GM18519 (cell line): ENCODE measurements around the gene AQP2.

Experiments
- ATAC-seq: cut with Tn5 transposase; IDR thresholded peaks from one replicate; pipeline ENCODE4 v1.9.1; 2021; ENCODE audit warnings: mild to moderate bottlenecking, moderate library complexity; ENCODE audit not compliant: unreplicated experiment, low FRiP score

The AQP2 gene, protein sequence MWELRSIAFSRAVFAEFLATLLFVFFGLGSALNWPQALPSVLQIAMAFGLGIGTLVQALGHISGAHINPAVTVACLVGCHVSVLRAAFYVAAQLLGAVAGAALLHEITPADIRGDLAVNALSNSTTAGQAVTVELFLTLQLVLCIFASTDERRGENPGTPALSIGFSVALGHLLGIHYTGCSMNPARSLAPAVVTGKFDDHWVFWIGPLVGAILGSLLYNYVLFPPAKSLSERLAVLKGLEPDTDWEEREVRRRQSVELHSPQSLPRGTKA

DNA sequence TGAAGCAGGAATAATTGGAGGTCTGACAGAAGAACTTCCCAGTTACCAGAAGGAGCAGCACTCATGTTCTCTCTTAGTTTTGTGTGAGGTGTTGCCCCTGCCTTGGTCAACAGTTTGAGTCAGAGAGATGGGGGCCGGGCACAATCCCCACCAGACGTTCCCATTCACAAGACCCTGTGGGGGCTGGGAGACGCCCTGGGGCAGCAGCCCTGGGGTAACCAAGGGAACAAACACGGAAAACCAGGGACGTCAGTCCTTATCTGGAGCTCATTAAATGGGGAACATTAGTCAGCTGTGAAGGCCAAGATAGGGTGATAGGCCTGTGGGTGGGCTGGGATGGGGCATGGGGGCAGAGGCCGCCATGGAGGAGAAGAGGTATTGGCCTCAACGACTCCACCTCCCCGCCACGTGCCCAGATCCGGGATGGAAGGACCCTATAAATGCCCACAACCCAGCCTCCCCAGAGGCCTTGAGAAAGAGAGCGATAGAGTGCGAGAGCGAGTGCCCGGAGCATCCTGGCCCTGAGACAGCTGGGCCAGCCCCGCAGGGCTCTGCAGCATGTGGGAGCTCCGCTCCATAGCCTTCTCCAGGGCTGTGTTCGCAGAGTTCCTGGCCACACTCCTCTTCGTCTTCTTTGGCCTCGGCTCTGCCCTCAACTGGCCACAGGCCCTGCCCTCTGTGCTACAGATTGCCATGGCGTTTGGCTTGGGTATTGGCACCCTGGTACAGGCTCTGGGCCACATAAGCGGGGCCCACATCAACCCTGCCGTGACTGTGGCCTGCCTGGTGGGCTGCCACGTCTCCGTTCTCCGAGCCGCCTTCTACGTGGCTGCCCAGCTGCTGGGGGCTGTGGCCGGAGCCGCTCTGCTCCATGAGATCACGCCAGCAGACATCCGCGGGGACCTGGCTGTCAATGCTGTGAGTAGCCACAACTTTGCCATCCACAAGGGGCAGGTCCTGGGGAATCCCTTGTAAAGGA, at the start of gene AQP2:
Gene AQP2, plus strand, starts transcription at position 465 of the 979 bp plus-strand sequence. Its CDS starts 94 bp downstream, at position 559.
- no peak for ATAC-seq

DNA sequence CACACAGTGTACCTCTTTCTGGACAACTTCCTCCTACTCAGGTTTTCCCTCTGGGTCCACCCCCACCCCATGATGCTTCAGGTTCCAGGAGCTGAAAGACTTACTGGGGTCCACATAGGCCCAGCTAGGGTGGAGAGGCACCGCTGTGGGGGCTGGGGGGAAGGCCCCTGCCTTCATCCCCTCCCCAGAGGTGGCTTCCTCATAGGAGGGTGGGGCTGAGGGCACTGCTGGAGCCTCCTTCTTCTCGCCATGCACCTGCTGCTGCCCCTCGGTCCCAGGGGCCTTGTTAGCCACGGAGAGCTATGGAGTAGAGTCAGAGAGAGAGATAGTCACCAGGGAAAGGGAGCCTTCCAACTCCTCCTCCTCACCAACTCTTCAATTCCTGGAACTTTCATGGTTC, 49.5 kb upstream of the AQP2 start:
- ATAC-seq: no peak

DNA sequence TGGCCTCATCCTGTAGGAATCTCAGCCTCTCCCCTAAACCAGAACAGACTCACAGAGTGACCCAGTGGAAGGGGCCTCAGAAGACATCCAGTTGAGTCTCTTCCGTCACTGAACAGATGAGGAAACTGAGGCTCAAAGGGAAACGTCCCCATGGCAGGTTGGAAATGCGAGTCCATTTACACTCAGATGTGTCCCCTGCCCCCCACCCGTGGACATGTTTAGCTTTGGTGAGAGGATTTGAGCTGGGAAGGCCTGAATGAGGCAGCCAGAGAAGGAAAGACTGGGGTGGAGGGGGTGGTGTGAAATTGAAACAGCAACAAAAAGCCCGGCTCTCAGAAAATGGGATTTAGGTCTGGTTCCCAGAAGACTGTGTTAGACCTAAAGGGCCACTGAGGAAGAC, 48.6 kb upstream of the AQP2 start:
- ATAC-seq: no peak

DNA sequence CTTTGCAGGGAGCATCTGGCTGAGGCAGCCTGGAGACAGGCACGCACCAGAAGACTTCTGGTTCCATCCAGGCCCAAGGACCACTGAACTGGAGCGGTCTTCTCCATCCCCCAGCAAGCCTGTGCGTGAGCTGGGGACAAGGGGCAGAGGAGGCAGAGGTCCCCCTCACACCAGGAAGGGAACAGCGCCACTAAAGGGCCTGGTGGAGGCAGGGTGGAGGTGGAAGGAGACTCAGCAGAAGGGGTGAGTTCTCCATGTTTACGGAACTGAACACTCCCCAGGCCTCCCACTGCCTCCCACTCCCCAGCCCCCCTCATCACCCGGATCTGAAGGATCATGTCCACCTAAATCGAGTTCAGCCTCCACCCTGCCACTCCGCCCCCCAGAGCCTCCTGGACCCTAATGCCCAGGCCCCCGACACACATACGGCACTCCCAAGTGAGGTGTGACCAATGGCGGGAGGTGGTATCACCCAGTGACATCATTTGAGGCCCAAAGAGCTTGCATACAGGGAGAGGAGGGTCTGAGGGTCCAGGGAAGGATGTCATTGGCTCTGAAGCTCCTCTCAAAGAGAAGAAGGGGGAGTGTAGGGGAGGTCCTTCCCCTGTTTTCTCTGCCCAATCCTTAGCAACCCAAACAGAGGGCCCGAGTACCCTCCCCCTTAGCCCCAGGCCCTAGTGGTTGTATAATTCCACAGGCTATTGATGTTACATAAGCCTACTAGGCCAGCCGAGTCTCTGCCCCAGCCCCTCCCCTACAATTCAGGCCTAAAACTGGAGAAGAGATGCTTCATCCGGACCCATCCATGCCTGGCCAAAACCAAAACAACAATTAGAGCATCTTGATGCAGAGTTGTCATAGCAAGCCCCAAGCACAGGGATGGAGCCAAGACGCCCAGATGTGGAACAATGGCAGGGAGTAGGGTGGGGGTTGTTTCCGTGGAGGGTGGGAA, 47.9 kb upstream of the AQP2 start:
- ATAC-seq: no peak

DNA sequence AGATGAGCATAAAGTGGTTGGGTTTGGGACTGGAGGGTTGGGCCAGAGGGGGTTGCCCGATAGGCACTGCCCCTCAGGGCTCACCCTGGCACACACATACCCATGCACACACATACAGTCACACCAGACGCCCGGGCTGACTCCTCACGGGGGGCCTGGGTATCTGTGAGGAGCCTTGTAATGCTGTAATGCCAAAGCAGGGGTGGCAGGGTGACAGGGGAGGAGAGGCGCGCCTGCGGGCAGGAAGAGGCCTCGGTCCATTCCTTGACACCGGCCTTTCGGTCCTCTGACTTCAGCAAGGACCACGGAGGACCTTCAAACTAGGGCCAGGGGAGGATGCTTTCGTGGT, 47.2 kb upstream of the AQP2 start:
- no peak for ATAC-seq

DNA sequence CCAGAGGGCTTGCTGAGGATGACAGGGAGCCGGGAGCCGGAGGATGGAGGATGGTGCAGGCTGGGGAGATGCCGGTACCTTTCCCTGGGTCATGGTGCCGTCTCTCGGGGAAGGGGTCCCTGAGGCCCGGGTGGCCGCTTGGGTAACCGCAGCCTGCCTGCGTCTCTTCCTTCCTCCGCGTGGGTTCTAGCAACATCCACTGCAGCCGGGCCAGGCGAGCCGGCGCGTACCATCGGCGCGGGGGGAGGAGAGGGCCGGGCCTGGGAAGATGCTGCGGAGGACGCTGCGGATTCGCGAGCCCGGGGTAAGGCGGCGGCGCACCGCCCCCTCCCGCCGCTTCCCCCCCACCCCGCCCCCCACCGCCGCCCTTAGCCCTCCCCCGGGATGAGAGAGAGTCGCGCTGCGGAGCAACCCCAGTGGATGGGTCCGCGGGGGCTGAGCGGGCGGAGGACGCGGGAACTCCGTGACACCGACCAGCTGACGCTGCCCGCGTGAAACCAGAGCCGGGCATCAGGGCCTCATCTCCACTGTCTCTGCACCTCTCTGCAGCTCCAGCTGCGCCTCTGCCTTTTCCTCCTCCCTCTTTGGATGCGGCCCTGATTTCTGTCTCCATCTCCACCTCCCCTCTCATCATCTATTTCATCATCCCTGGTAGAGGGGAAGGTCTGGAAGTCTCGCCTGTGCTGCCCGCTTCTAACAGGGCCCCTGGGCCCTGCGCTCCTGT, 46.7 kb upstream of the AQP2 start, which contains the start of gene FAIM2:
Gene FAIM2, minus strand, starts transcription at position 201 of the 724 bp plus-strand sequence. Its CDS starts 108 bp downstream, at position 93.
- ATAC-seq: no peak

DNA sequence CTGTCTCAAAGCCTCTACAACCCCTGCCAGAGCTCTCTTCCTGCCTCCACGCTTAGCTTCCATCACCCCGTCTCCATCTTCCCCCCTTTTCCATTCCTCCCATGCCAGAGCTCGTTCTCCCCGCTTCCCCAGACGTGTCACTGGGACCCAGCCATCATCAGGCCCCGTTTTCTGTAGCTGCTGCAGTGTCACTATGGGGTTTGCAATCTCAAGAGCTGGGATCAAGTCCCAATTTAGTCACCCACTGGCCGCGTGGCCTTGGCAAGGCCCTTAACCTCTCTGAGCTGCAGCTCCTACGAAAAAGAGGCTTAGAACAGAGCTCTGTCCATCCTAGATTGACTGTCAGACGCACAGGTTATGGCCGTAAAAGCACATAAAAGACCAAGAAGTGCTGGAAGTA, 45.9 kb upstream of the AQP2 start:
- ATAC-seq: no peak

DNA sequence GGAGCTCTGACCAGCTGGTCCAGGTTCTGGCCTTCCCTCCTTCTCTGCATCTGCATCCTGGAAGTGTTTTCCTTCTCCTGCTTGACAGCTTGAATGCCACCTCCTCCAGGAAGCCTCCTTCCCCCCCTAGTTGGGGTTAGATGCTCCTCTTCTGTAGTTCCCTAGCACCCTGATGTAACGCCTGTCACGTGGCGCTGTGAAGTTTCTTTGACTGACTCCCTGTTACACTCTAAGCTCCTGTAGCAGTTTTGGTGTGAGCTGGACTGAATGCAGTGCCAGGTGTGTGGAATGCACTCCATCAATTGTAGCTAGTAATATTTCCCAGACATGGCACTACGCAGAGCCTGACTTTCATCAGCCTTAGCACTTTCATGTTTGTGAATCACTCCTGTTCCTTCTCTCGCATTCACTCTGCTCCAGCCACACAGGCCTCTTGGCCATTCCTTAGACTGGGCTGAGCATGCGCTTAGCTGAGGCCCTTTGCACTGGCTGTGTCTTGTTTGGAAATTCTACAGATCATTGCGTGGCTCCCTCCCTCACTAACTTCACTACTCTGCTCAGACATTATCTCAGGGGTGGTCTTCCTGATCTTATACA, 44.7 kb upstream of the AQP2 start:
- ATAC-seq: no peak

DNA sequence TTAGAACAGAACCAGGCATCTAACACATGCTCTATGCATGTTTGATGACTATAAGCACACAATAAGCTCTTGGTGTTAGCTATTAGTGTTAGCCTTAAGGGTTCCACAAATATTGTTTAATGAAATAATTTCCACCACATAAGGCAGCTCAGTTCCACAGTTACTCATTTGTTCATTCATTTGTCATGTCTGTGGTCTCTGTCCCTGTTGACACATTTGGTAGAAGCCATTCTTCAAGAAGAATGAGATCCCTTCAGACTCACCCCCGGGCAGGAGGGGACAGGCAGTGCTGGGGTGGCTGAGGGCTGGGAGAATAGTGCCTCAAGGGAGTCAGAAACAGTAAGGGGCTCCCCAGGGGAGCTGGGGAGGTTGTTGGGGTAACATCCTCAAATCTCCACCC, 43.2 kb upstream of the AQP2 start:
- ATAC-seq: no peak

DNA sequence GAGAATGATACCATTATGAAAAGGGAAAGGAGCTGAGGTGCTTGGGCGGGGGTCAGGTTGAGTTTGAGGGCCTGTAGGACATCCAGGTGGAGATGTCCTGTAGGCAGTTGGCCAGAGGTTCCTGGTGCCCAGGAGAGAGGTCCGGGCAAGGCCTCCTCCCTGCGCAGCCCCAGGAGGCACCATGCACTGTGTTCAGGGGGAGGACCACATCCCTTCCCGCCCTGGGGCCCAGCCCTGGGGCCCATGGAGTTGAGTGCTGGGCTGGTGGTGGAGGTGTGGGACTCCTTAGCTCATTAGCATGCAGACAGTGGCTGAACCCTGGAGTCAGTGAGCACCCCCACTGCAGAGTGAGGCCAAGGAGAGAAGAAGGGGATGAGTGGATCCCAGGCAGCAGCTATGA, 41.2 kb upstream of the AQP2 start:
- ATAC-seq: no peak

DNA sequence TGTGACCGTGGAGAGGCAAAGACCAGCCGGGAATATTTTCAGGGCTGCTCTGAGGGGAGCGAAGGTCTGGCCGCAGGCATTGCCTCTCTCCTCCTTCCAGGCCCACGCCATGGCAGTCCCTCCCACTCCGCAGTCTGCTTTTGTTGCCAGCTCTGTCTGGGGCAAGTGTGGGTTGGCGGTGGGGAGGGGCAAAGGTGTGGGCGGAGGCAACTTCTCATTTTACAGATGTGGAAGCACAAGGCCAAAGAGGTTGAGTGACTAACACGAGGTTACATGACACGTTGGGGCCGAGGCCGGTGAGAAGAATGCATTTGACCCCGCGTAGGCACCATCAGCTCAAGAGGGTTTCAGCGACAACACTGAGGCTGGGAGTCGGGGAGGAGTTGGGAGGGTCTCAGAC, 40.7 kb upstream of the AQP2 start:
- no peak for ATAC-seq

DNA sequence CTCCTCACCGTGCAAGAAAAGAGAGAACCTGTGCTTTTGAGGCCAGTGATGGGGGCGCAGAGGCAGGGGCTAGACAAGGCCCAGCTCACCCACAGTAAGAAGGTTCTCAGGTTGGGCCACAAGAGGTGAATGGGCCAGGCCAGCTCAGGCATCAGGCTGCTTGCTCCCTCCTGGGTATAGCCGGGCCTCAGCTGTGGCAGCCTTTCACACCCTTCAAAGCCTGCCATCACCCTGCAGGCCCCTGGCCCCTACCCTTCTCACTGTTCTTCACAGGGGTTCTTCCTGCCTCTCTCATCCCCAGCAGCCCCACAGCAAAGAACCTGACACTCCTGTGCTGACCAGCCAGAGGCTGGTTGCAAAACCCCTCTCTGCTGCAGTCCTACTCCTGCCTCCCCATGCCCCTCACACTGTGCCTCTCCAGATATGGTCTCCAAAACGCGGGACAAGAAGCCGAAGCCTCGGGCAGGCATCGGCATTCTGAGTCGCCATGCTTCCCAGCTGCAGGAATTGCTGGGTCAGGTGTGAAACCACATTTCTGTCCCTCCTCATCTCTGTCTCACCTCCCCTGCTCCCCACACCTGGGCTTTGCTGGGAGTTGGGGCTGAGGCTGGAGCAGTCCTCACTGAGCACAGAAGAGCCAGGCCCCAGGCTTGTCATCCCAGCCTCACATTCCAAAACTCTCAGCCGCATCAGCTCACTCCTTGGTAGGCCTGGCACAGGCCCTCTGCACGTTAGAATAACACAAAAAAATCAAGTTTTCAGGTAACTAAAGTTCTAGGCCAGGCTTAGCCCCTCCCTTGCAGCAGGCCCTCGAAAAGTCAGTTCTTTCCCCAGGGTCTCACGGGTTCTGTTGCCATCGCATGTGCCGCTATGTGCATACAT, 40.0 kb upstream of the AQP2 start:
- no peak for ATAC-seq

DNA sequence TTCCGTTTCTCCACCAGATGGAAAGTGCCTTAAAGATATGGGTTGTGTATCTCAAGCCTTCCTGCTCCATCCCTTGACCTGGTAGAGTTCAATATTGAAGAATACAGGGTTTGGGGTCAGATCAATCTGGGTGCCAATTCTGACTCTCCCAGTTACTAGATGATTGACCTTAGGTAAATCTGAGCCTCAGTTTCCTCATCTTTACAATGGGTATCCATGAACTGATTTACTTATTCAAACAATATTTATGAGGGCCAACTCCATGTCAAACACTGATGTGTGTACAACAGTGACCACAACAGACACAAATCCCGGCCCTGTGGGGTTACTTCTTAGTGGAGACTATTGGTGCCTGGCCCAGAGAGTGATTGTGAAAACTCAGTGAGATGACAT, 39.3 kb upstream of the AQP2 start:
- ATAC-seq: no peak

DNA sequence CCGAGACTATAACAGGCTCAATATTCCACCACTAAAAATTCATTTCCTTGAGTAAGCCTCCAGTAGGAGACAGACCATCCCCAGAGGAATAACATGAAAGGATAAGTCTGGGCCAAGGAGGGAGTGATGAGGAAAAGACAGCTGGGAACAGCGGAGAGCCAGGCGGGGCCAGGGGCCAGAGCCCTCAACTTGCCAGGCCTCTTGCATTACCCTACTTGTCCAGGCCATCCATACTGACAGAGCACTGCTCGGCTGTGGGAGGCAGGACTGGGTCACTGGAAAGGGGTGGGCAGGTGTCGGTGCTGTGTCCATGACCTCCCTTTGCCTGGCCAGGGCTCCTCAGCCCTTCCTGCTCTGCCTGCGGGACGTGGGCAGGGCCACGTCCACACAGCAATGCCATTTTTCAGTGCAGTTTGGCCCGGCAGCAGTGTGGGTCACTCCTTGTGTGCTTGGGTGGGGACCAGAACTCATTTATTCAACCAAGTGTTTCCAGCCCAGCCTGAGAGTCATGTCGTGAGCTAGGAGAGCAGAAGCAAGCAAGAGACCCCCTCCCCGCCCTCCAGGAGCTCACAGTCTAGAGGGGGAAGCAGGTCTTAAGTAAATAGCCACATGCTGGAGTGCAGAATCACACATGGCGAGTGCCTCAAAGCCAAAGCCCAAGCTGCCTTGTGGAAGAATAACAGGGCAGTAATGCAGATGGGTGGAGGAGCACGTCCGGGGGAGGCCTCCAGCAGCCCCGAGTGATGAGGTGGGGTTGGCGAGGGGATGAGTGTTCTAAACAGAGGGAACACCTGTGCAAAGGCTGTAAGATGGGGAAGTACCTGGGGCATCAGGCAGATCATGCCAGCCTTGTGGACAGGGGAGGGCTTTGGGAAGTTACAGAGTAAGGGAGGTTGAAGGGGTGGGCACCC, 37.9 kb upstream of the AQP2 start:
- ATAC-seq: no peak

DNA sequence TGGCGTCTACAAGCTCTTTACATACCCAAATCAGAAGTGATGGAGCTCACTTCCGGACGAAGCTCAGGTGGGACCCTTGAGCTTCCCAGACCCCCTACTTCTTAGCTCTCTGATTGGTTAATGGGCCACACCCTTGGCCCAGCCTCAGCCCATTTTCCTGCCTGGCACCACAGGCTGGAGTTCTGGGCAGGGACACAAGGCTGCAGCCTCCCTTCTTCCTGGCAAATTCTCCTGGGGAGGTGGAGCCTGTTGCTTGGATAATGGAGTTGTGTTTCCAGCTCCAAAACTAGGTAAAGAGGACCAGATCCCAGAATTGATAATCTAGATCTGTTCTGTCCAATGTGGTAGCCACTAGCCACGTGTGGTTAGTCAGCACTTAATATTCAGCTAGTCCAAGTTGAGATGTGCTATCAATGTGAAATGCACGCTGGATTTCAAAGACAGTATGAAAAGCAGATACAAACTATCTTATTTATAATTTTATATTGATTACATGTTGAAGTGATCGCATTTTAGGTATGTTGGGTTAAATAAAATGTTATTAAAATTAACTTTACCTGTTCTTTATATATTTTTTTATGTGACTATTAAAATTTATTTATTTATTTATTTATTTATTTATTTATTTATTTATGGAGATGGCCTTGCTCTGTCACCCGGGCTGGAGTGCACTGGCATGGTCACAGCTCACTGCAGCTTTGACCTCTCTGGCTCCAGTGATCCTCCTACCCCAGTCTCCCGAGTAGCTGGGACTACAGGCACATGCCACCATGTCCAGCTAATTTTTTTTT, 34.2 kb upstream of the AQP2 start:
- ATAC-seq: no peak

DNA sequence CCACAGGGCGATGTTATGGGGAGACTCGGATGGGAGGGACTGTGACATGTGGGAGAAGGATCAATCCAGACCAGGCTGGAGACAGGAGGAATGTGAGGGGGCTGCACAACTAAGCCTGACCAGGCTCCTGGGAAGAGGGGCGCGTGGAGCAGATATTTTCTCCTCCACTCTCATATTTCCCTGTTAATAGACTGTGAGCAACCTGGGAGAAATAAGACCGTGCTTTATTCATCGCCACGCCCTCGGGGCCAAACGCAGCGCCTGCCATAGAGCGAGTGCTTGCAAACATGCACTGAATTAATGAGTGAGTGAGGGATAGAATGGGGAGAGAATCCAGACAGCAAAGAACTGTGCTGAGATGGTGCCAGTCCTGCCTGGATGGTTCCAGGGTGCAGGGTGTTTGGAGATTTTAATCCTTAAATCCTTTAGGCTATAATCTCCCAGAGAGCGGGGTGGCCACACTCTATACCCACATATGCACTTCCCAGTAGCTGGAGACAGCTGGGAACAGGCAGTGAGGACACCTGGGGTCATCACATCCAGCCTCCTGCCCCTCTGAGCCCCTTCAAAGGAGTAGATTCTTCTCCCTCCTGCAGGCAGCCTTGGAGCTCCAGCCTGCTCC, 33.3 kb upstream of the AQP2 start:
- ATAC-seq: no peak
